Measurements from ENCODE around the gene TMEM82. TPM values are rescaled to one million over a fixed set of nuclear protein-coding genes. Genes with fewer than 3 reads are reported as not detected.

Gene TMEM82
- polyA plus RNA-seq, 1 of the 3 experiments (the other 2 are of a cell fraction) = not detected

DNA sequence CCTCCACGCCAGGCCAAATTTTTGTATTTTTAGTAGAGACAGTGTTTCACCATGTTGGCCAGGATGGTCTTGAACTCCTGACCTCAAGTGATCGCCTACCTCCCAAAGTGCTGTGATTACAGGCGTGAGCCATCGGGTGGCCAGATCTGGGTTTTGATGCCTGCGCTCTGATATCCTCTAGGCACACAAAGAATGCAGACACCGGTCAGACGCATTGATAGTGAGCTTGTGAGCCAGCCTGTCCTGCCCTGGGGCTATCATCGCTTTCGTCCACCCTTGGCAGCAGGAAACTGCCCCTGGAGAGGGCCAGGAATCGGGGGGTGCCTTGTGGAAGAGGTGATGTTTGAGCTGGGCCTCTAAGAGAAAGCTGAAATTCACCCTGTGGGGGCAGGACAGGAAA, 20.2 kb downstream of the TMEM82 start:
- Histone ChIP-seq H3K27me3 (ENCODE audit: insufficient read depth) (no peaks in the 10 kb centered on the region), H3K9me3 (no peaks in the 10 kb centered on the region), H3K4me3 (ENCODE audit: low read depth in 2 of 2, low read length in 1 of 2) (no peak overlapping the region), H3K4me2 (no peak overlapping the region), H3K9ac (no peak overlapping the region), H3K27ac (ENCODE audit: low read depth in 2 of 2, low read length in 1 of 2) (0 out of 4 replicates have a peak overlapping the region, but pooled peaks of 1 of the 2 experiments have one; percentile 84), H3K36me3 (replicated peaks in 1 of 2; ENCODE audit: control insufficient read depth in 1 of 2, insufficient read depth in 2 of 2, low read length in 1 of 2) (peaks cover 8 to 10% of the 10 kb centered on the region in 2 experiments), H3F3A (replicated peaks; ENCODE audit: insufficient read depth) (peaks cover 30% of the 10 kb centered on the region), H4K20me1 (ENCODE audit: insufficient read depth) (peaks cover 34% of the 10 kb centered on the region), H3K4me1 (ENCODE audit: control insufficient read depth in 1 of 2, insufficient read depth in 2 of 2, low read depth in 1 of 2, low read length in 1 of 2) (peaks cover 24 to 29% of the 10 kb centered on the region in 2 experiments; a peak in 3 of 4 replicates), H2AFZ (ENCODE audit: low read depth) (no peak overlapping the region), H3K79me2 (ENCODE audit: insufficient read depth) (peaks cover 75% of the 10 kb centered on the region), H3K9me2 (no peaks in the 10 kb centered on the region)
- DNase-seq = peak; percentile 71
- CTCF ChIA-PET = interaction anchor here (1.3 to 4.9 kb wide), 3 partner anchors 21 to 53 kb away, joined by 3 to 18 read pairs (median 4); no protein-coding TSS in a partner anchor
- 84% methylated on average over 10 of the region's 10 CpGs for WGBS (ENCODE audit: low lambda C conversion rate)
- peak; percentile 37; the same call in 1 of the 2 replicates for TF ChIP-seq GATA2 (CRISPR knock-in tag; IDR thresholded peaks at IDR 0.05)
- TF ChIP-seq, protein P1, sequence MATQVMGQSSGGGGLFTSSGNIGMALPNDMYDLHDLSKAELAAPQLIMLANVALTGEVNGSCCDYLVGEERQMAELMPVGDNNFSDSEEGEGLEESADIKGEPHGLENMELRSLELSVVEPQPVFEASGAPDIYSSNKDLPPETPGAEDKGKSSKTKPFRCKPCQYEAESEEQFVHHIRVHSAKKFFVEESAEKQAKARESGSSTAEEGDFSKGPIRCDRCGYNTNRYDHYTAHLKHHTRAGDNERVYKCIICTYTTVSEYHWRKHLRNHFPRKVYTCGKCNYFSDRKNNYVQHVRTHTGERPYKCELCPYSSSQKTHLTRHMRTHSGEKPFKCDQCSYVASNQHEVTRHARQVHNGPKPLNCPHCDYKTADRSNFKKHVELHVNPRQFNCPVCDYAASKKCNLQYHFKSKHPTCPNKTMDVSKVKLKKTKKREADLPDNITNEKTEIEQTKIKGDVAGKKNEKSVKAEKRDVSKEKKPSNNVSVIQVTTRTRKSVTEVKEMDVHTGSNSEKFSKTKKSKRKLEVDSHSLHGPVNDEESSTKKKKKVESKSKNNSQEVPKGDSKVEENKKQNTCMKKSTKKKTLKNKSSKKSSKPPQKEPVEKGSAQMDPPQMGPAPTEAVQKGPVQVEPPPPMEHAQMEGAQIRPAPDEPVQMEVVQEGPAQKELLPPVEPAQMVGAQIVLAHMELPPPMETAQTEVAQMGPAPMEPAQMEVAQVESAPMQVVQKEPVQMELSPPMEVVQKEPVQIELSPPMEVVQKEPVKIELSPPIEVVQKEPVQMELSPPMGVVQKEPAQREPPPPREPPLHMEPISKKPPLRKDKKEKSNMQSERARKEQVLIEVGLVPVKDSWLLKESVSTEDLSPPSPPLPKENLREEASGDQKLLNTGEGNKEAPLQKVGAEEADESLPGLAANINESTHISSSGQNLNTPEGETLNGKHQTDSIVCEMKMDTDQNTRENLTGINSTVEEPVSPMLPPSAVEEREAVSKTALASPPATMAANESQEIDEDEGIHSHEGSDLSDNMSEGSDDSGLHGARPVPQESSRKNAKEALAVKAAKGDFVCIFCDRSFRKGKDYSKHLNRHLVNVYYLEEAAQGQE (IDR thresholded peaks at IDR 0.05; ENCODE audit: low read depth, low read length) = no peak
- TF ChIP-seq FOXJ3 (CRISPR knock-in tag; IDR thresholded peaks at IDR 0.05) = no peak
- TF ChIP-seq FOXM1 (IDR thresholded peaks at IDR 0.05; ENCODE audit: low read depth) = no peak
- POLR2A ChIA-PET = interaction anchor here (1.1 kb wide), 1 partner anchor 9 kb away, joined by 3 read pairs; no protein-coding TSS in a partner anchor

DNA sequence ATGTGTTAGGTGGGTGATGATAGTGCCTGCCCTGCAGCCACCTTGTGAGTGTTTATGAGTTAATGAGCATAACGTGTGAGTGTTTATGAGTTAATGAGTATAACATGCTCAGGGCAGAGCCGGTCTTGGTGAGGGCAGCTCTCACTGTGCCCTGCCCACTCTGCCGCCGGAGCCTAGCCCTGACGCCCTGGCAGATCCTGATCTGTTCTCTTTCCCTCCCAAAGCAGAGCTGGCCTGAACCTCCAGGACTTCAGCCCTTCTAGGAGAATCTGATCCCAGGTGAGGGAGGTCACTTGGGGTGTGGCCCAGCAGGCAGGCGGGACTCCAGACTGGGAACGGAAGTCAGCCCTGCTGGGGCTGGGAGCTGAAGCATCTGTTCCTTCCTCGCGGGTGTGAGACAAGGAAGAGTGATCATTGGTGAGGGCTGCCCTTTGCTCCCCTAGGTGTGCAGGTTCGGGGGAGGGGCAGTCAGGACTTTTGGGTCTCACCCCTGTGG, 22.0 kb downstream of the TMEM82 start:
- H3K9me3 ChIP-seq = no peaks in the 10 kb centered on the region
- H3K9ac ChIP-seq = no peak overlapping the region
- ChIA-PET CTCF (interaction anchor here (1.7 kb wide), 1 partner anchor 23 kb away, joined by 4 read pairs; no protein-coding TSS in a partner anchor), POLR2A (no interaction called here)
- H3K4me2 ChIP-seq = no peak overlapping the region
- no peaks in the 10 kb centered on the region for H3K9me2 ChIP-seq
- H3K4me3 ChIP-seq (ENCODE audit: low read depth in 2 of 2, low read length in 1 of 2) = no peak overlapping the region
- H4K20me1 ChIP-seq (ENCODE audit: insufficient read depth) = peaks cover 34% of the 10 kb centered on the region
- no peak for DNase-seq
- peaks cover 75% of the 10 kb centered on the region for H3K79me2 ChIP-seq (ENCODE audit: insufficient read depth)
- H2AFZ ChIP-seq (ENCODE audit: low read depth) = no peak overlapping the region
- H3K27ac ChIP-seq (ENCODE audit: low read depth in 2 of 2, low read length in 1 of 2) = no peak overlapping the region
- TF ChIP-seq YY1 (IDR thresholded peaks at IDR 0.05; ENCODE audit: low read depth) (no peak), FOXJ3 (CRISPR knock-in tag; IDR thresholded peaks at IDR 0.05) (no peak)
- peaks cover 19 to 20% of the 10 kb centered on the region in 2 experiments for H3K36me3 ChIP-seq (replicated peaks in 1 of 2; ENCODE audit: control insufficient read depth in 1 of 2, insufficient read depth in 2 of 2, low read length in 1 of 2)
- H3F3A ChIP-seq (replicated peaks; ENCODE audit: insufficient read depth) = peaks cover 23% of the 10 kb centered on the region
- WGBS (ENCODE audit: low lambda C conversion rate) = 88% methylated on average over 7 of the region's 10 CpGs
- H3K4me1 ChIP-seq (ENCODE audit: control insufficient read depth in 1 of 2, insufficient read depth in 2 of 2, low read depth in 1 of 2, low read length in 1 of 2) = peaks cover 18 to 22% of the 10 kb centered on the region in 2 experiments; a peak in 3 of 4 replicates
- H3K27me3 ChIP-seq (ENCODE audit: insufficient read depth) = no peaks in the 10 kb centered on the region

DNA sequence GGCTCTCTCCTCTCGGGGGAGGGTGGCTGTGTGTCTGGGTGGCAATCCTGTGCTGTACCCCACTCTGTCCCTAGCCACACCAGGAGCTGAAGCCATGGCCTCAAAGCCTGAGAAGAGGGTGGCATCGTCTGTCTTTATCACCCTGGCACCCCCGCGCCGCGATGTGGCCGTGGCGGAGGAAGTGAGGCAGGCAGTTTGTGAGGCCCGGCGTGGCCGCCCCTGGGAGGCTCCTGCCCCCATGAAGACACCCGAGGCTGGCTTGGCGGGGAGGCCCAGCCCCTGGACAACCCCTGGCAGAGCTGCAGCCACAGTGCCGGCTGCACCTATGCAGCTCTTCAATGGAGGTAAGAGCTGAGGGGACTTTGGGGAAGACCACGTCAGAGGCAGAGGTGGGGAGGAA, 22.6 kb downstream of the TMEM82 start:
- DNase-seq = no peak
- H3K36me3 ChIP-seq (replicated peaks in 1 of 2; ENCODE audit: control insufficient read depth in 1 of 2, insufficient read depth in 2 of 2, low read length in 1 of 2) = peaks cover 22% of the 10 kb centered on the region in 2 experiments
- 100% methylated on average over 1 of the region's 15 CpGs for WGBS (ENCODE audit: low lambda C conversion rate)
- no peaks in the 10 kb centered on the region for H3K9me2 ChIP-seq
- H3K27me3 ChIP-seq (ENCODE audit: insufficient read depth) = no peaks in the 10 kb centered on the region
- H3K27ac ChIP-seq (ENCODE audit: low read depth in 2 of 2, low read length in 1 of 2) = peak overlapping the region in 1 of 2 experiments; percentile 46; a peak in 2 of 4 replicates
- H3F3A ChIP-seq (replicated peaks; ENCODE audit: insufficient read depth) = peaks cover 23% of the 10 kb centered on the region
- no peaks in the 10 kb centered on the region for H3K9me3 ChIP-seq
- ChIA-PET CTCF (interaction anchor here (2.3 kb wide), 1 partner anchor 230 kb away, joined by 8 read pairs; no protein-coding TSS in a partner anchor), POLR2A (no interaction called here)
- H3K4me1 ChIP-seq (ENCODE audit: control insufficient read depth in 1 of 2, insufficient read depth in 2 of 2, low read depth in 1 of 2, low read length in 1 of 2) = peaks cover 15 to 18% of the 10 kb centered on the region in 2 experiments; a peak in 3 of 4 replicates
- H3K4me3 ChIP-seq (ENCODE audit: low read depth in 2 of 2, low read length in 1 of 2) = no peak overlapping the region
- H4K20me1 ChIP-seq (ENCODE audit: insufficient read depth) = peaks cover 34% of the 10 kb centered on the region
- no peak overlapping the region for H2AFZ ChIP-seq (ENCODE audit: low read depth)
- peaks cover 69% of the 10 kb centered on the region for H3K79me2 ChIP-seq (ENCODE audit: insufficient read depth)
- no peak overlapping the region for H3K9ac ChIP-seq
- H3K4me2 ChIP-seq = no peak overlapping the region
- no peak for TF ChIP-seq EZH2phosphoT487 (IDR thresholded peaks at IDR 0.05; ENCODE audit: borderline replicate concordance, low read depth)
- TF ChIP-seq TAF1 (IDR thresholded peaks at IDR 0.05; ENCODE audit: borderline replicate concordance, low read depth, low read length) = no peak
- no peak for TF ChIP-seq MXI1 (IDR thresholded peaks at IDR 0.05; ENCODE audit: low read depth, low read length)
- TF ChIP-seq RXRA (IDR thresholded peaks at IDR 0.05; ENCODE audit: borderline replicate concordance, low read depth) = no peak
- no peak for TF ChIP-seq ELF1 (IDR thresholded peaks at IDR 0.05)
- no peak for TF ChIP-seq CHD2 (IDR thresholded peaks at IDR 0.05; ENCODE audit: low read length, partially characterized antibody)
- no peak for TF ChIP-seq FOXJ3 (CRISPR knock-in tag; IDR thresholded peaks at IDR 0.05)
- TF ChIP-seq, protein P2, sequence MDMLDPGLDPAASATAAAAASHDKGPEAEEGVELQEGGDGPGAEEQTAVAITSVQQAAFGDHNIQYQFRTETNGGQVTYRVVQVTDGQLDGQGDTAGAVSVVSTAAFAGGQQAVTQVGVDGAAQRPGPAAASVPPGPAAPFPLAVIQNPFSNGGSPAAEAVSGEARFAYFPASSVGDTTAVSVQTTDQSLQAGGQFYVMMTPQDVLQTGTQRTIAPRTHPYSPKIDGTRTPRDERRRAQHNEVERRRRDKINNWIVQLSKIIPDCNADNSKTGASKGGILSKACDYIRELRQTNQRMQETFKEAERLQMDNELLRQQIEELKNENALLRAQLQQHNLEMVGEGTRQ (IDR thresholded peaks at IDR 0.05; ENCODE audit: borderline replicate concordance, low read depth, low read length) = no peak
- no peak for TF ChIP-seq NFIC (IDR thresholded peaks at IDR 0.05; ENCODE audit: borderline replicate concordance)
- TF ChIP-seq RAD21 (IDR thresholded peaks at IDR 0.05; ENCODE audit: low read length) = no peak
- no peak for TF ChIP-seq FOXM1 (IDR thresholded peaks at IDR 0.05; ENCODE audit: low read depth)

All from SK-N-SH (cell line).